Measurements from ENCODE around the gene EYS.
"Not testable (repeated sequence)": the region's sequence is repeated elsewhere in the genome, so short reads cannot be mapped to it uniquely, and the experiment has no call there.

EYS gene

DNA sequence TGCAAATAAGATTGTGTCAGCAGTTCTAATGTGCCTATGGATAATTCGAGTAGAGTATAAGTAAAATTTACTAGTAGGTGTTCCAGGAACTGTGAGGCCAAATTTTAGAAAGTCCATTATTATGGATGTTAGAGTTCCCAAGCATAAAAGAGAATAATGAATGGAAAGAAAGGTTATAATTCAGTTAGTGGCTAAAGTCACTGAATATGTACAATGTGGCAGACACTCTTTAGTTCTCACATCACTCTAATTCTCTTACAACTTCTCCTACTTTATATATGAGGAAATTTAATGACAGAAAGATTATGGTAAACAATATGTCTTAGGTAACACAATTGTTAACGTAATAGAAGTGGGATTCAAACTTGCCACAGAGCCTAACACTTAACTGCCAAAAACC lies 75.3 kb downstream of the EYS start:
- DNase-seq: no peak

- DNase-seq: not testable (repeated sequence)
Observed at GRCh38 chr6:65627434-65627999, 79.5 kb downstream of the EYS start.

DNA sequence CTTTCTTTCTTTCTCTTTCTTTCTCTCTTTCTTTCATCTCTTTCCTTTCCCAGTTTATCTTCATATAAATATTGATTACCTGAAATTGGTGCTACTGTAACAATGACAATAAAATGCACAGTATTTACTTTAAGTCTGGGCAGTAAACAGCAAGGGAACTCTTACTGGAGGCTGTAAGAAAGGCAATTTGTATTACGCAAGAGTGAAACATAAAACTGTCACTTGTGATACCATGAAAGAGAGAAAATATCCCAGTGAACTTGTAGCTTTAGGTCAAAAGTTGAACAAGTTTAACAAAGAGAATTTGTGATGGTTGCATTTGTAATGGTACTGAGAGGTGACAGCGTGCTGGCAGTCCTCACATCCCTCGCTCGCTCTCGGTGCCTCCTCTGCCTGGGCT lies 80.0 kb downstream of the EYS start:
- DNase-seq: no peak

DNA sequence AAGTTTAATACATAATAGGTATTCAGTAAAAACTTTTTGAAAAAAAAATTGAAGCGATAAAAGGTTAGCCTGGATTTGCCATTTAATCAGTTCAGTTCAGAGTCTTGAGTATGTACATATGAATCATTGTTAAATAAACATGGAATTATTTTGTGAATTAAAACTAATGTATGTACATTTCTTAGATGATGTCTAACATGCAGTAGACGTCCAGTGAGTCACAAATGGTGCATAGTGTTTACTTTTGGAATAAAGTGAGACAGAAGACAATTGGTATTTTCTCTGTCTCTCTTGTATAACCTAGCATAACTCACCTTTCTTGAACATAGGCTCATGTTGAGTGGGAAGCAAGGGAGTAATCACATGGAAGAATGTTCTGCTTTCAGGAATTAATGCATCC lies 83.5 kb downstream of the EYS start:
- DNase-seq: no peak

DNA sequence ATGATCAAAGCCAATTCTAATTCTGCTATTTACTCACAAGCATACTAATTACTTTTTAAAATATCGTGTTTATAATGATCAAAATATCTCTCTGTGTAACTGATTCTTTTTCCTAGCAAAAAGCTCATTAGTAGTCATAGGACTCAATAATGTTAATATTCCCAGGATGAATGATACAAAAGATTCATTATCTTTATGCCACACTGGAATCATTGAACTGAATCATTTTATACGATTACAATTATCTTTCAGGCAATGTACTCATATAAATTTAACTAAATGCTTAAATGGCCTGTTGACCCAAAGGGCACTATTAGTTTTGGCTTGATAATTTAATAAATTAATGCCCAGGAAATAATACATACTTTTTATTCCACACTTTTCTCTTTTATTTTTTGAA lies 96.3 kb downstream of the EYS start:
- no peak for DNase-seq

DNA sequence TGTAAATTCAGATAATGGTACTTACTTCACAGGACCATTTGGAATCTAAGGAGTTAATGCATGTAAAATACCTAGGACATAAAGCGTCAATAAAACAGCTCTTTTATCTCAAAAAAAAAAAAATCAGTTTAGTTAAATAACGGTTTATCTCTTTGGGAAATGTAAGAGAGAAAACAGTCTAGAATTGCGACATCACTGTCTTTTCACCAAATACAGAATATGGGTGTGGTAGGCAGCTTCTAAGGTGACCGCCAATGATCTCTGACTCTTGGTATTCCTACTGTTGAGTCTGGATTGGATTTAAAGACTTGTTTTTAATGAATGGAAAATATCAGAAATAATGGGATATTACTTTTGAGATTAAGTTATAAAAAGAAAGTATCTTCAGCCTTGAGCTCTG lies 111.5 kb downstream of the EYS start:
- no peak for DNase-seq

DNA sequence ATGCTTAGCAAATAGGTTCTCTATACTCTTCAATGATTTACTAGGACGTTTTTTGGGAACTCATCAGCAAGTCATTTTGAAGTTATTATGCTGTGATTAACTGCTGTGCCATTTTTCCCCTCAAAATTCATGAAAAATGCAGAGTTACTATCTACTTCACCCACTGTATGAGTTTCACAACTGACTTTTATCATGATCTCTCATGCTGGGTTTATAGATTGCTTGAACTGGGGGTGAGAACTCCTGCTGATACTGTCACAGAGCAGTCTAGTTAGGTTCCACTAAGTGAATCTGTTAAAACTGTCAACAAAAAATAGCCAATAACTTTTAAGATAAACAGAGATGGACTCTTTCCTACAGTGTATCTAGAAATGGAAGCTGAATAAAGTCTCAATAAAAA lies 136.7 kb downstream of the EYS start:
- DNase-seq: no peak

GRCh38 chr6:65569505-65569904 lies 137.5 kb downstream of the EYS start:
- no peak for DNase-seq

- not testable (repeated sequence) for DNase-seq
Observed at GRCh38 chr6:65569056-65569455, 138.0 kb downstream of the EYS start.

- DNase-seq: no peak
Observed at GRCh38 chr6:65566117-65566516, 140.9 kb downstream of the EYS start.

GRCh38 chr6:65558071-65558470 lies 149.0 kb downstream of the EYS start:
- no peak for DNase-seq

- DNase-seq: no peak
Observed at GRCh38 chr6:65557224-65557623, 149.8 kb downstream of the EYS start.

- DNase-seq: no peak
Observed at GRCh38 chr6:65546894-65547293, 160.1 kb downstream of the EYS start.

- no peak for DNase-seq
Observed at GRCh38 chr6:65545920-65546319, 161.1 kb downstream of the EYS start.

- DNase-seq: no peak
Observed at GRCh38 chr6:65538644-65539043, 168.4 kb downstream of the EYS start.

- no peak for DNase-seq
Observed at GRCh38 chr6:65537600-65537999, 169.4 kb downstream of the EYS start.

GRCh38 chr6:65531533-65531932 lies 175.5 kb downstream of the EYS start:
- no peak for DNase-seq

GRCh38 chr6:65524232-65524631 lies 182.8 kb downstream of the EYS start:
- DNase-seq: no peak

DNA sequence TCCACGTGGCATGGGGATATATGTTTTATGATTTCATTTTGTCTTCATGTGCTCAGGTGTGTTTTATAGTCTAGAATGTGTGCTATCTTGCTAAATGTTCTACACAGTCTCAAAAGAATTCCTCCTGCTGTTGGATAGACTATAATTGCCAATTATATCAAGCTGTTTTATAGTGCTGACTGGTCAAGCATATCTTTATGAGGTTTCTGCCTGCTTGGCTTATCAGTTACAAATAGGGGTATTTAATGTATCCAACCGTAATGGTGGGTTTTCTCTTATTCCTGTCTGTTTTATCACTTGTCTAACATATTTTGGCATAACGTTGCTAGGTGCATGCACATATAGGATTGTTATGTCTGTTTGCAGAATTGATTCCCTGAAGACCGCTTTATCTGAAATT lies 201.3 kb downstream of the EYS start:
- no peak for DNase-seq

DNA sequence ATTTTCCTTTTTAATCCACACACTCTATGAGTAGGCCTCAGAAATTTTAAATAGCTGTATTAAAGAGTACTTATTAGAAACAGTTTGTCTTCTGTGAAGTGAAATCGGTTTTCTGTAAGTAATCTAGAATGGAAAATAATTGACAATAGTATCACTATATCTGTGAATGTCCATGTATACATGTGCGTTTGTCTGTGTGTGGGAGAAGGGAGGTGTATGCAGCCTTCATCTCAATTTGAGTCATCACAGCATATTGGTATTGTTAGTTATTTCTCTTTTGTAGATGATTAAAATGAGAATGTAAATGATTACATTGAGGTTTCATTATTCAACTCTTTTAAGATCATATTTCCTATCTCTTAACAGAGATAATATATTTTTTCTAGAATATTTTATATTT lies 206.0 kb downstream of the EYS start:
- DNase-seq: no peak

DNA sequence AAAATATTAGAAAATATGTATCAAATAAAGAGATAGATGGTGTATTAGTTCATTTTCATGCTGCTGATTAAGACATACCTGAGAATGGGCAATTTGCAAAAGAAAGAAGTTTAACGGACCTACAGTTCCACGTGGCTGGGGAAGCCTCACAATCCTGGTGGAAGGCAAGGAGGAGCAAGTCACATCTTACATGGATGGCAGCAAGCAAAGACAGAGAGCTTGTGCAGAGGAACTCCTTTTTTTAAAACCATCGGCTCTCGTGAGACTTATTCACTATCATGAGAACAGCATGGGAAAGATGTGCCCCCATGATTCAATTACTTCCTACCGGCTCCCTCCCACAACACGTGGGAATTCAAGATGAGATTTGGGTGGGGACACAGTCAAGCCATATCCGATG lies 223.4 kb downstream of the EYS start:
- DNase-seq: not testable (repeated sequence)

DNA sequence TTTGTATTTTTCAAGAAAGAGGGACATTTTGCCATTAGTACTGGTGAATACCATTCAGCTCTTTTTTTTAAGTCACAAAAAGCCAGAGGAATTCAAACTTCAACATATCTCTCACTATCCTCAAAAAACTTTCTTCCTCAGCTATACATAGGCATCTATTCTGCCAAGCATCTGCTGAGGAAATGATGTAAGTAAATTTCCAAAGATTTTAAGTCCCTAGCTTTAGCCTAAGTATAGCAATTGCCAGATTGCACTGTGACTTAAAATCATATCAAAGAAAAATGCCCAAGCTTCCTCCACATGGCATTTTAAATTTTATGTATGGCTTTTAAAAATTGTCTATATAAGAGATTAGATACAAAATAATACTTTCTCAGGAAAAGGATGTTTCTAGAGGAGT lies 237.4 kb downstream of the EYS start:
- no peak for DNase-seq

- DNase-seq: no peak
Observed at GRCh38 chr6:65468307-65468706, 238.7 kb downstream of the EYS start.

GRCh38 chr6:65461121-65461520 lies 245.9 kb downstream of the EYS start:
- DNase-seq: no peak

- DNase-seq: no peak
Observed at GRCh38 chr6:65452333-65452732, 254.7 kb downstream of the EYS start.

GRCh38 chr6:65450451-65450850 lies 256.6 kb downstream of the EYS start:
- no peak for DNase-seq

All from SW 1271 (cell line).